ENCODE measurements around the gene SPAG9.

The SPAG9 gene

GRCh38 chr17:50967795-50968194, 152.9 kb downstream of the SPAG9 start:
- Histone ChIP-seq H3K4me2 (ENCODE audit: insufficient read depth, low read length) (no peak overlapping the region), H3K79me2 (ENCODE audit: insufficient read depth, low read length) (no peaks in the 10 kb centered on the region), H3K9me3 (ENCODE audit: insufficient read depth, low read length, severe bottlenecking) (no peaks in the 10 kb centered on the region), H2AFZ (ENCODE audit: low read depth, low read length) (no peak overlapping the region), H3K4me3 (ENCODE audit: low read depth in 1 of 2, low read length in 2 of 2) (no peak overlapping the region), H3K36me3 (ENCODE audit: insufficient read depth, low read length) (peaks cover 42% of the 10 kb centered on the region), H4K20me1 (ENCODE audit: insufficient read depth, low read length) (no peaks in the 10 kb centered on the region), H3K27ac (ENCODE audit: low read length) (no peak overlapping the region), H3K27me3 (ENCODE audit: insufficient read depth, low read length, poor library complexity) (no peaks in the 10 kb centered on the region), H3K9ac (ENCODE audit: low read depth, low read length) (no peak overlapping the region), H3K4me1 (ENCODE audit: insufficient read depth, low read length) (no peaks in the 10 kb centered on the region)
- no peak for TF ChIP-seq EZH2 (IDR thresholded peaks at IDR 0.05; ENCODE audit: borderline replicate concordance, low read depth, low read length, severe bottlenecking)
- DNase-seq (no peak), ATAC-seq (ENCODE audit: insufficient read depth, low read depth) (no peak)

- Histone ChIP-seq H4K20me1 (ENCODE audit: insufficient read depth, low read length) (no peaks in the 10 kb centered on the region), H3K27me3 (ENCODE audit: insufficient read depth, low read length, poor library complexity) (no peaks in the 10 kb centered on the region), H3K4me2 (ENCODE audit: insufficient read depth, low read length) (no peak overlapping the region), H3K4me3 (ENCODE audit: low read depth in 1 of 2, low read length in 2 of 2) (no peak overlapping the region), H3K4me1 (ENCODE audit: insufficient read depth, low read length) (no peaks in the 10 kb centered on the region), H3K9me3 (ENCODE audit: insufficient read depth, low read length, severe bottlenecking) (no peaks in the 10 kb centered on the region), H3K27ac (ENCODE audit: low read length) (no peak overlapping the region), H2AFZ (ENCODE audit: low read depth, low read length) (no peak overlapping the region), H3K79me2 (ENCODE audit: insufficient read depth, low read length) (no peaks in the 10 kb centered on the region), H3K36me3 (ENCODE audit: insufficient read depth, low read length) (peaks cover 50% of the 10 kb centered on the region), H3K9ac (ENCODE audit: low read depth, low read length) (no peak overlapping the region)
- DNase-seq: no peak
- TF ChIP-seq EZH2 (IDR thresholded peaks at IDR 0.05; ENCODE audit: borderline replicate concordance, low read depth, low read length, severe bottlenecking) (no peak), CTCF (IDR thresholded peaks at IDR 0.05; ENCODE audit: borderline replicate concordance, extremely low read depth, low read length, poor library complexity, severe bottlenecking) (no peak)
- ATAC-seq (ENCODE audit: insufficient read depth, low read depth): no peak
Observed at GRCh38 chr17:50966163-50966666, 154.5 kb downstream of the SPAG9 start.

GRCh38 chr17:50963139-50963538, 157.5 kb downstream of the SPAG9 start:
- peaks cover 28% of the 10 kb centered on the region for H3K36me3 ChIP-seq (ENCODE audit: insufficient read depth, low read length)
- no peak overlapping the region for H3K4me2 ChIP-seq (ENCODE audit: insufficient read depth, low read length)

More at GRCh38 chr17:50963139-50963538, 157.5 kb downstream of the SPAG9 start:
- H3K27ac ChIP-seq (ENCODE audit: low read length): no peak overlapping the region
- H3K4me3 ChIP-seq (ENCODE audit: low read depth in 1 of 2, low read length in 2 of 2): no peak overlapping the region
- H2AFZ ChIP-seq (ENCODE audit: low read depth, low read length): no peak overlapping the region
- TF ChIP-seq EZH2 (IDR thresholded peaks at IDR 0.05; ENCODE audit: borderline replicate concordance, low read depth, low read length, severe bottlenecking): no peak
- TF ChIP-seq CTCF (IDR thresholded peaks at IDR 0.05; ENCODE audit: borderline replicate concordance, extremely low read depth, low read length, poor library complexity, severe bottlenecking): no peak
- H3K27me3 ChIP-seq (ENCODE audit: insufficient read depth, low read length, poor library complexity): no peaks in the 10 kb centered on the region
- H3K4me1 ChIP-seq (ENCODE audit: insufficient read depth, low read length): no peaks in the 10 kb centered on the region
- no peaks in the 10 kb centered on the region for H4K20me1 ChIP-seq (ENCODE audit: insufficient read depth, low read length)
- no peak overlapping the region for H3K9ac ChIP-seq (ENCODE audit: low read depth, low read length)
- H3K9me3 ChIP-seq (ENCODE audit: insufficient read depth, low read length, severe bottlenecking): no peaks in the 10 kb centered on the region
- no peak for ATAC-seq (ENCODE audit: insufficient read depth, low read depth)
- H3K79me2 ChIP-seq (ENCODE audit: insufficient read depth, low read length): no peaks in the 10 kb centered on the region
- no peak for DNase-seq

Measured in DND-41 (cell line).